Skeletal muscle cell (primary cell): Measurements from ENCODE around the gene PRR13.
"Not testable (repeated sequence)": the region's sequence is repeated elsewhere in the genome, so short reads cannot be mapped to it uniquely, and the experiment has no call there.

Experiments
- DNase-seq: peaks from one replicate; pipeline ENCODE4 v3.0.0-alpha.2; 2010; ENCODE audit warnings: low read depth
- H3K4me3 ChIP-seq: 2 replicates; pipeline ENCODE4 v1.5.1; 2011; ENCODE audit warnings: low read depth, mild to moderate bottlenecking, control low read depth, low read length, moderate library complexity

The PRR13 gene

DNA sequence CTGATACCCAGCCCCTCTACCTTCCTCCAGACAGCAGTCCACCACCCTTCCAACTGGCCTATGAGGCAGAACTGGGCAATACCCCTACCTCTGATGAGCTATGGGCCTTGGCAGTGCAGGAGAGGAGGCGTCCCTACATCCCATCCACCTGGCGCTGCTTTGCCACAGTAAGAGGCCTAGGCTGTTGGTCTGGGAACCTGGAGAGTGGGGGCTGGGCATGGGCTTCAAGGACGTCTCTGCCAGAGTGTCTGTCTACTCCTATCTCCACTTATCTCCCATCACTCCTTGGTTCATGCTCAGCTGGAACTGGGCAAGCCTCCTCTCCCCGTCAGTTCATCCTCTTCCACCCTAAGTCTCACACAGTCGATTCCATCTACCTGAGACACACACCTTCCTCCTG lies 11.4 kb upstream of the PRR13 start:
- no peak for DNase-seq
- no peak overlapping the region for H3K4me3 ChIP-seq

DNA sequence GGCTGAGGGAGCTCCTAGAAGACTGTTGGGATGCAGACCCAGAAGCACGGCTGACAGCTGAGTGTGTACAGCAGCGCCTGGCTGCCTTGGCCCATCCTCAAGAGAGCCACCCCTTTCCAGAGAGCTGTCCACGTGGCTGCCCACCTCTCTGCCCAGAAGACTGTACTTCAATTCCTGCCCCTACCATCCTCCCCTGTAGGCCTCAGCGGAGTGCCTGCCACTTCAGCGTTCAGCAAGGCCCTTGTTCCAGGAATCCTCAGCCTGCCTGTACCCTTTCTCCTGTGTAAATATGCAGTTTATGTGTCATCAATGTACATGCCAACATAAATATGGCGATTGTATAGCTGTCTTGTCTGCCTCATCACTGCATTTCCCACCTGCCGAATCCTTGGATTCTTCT lies 10.3 kb upstream of the PRR13 start:
- H3K4me3 ChIP-seq, result no peak overlapping the region
- peak; percentile 30 for DNase-seq

- DNase-seq, H3K4me3 ChIP-seq: not testable (repeated sequence)
These were observed 6.2 kb upstream of the PRR13 start for GRCh38 chr12:53435326-53435725.

DNA sequence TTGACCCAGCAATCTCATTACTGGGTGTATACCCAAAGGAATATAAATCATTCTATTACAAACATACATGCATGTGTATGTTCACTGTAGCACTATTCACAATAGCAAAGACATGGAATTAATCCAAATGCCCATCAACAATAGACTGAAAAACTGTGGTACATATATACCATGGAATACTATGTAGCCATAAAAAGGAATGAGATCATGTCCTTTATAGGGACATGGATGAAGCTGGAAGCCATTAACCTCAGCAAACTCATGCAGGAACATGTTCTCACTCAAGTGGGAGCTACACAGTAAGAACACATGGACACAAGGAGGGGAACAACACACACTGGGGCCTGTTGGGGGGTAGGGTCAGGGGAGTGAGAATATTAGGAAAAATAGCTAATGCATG lies 2.0 kb upstream of the PRR13 start:
- DNase-seq, H3K4me3 ChIP-seq: not testable (repeated sequence)

DNA sequence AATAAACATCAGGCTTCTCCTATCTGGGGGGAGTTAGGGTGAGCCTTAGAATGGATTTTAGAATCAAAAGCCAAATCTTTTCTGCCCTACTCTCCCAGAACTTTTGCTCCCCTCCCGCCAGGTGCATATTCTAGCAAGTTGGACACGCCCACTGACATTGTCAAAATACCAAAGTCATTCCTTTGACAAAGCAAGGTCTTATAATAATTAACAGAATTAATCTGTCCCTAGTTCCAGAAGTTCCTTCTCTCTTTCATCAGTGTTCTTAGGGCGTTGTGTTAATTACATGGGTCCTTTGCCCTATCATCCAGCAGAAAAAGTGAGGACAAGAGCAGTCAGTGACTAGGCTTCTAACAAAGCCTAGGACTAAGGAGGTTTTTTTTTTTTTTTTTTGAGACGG lies 2.4 kb downstream of the PRR13 start:
- H3K4me3 ChIP-seq, result no peak overlapping the region

GRCh38 chr12:53444593-53445325 lies 3.2 kb downstream of the PRR13 start:
- H3K4me3 ChIP-seq, DNase-seq: not testable (repeated sequence)

More for the DNA sequence above, 2.4 kb downstream of the PRR13 start:
- DNase-seq, result no peak

- DNase-seq, result no peak
- H3K4me3 ChIP-seq, result no peak overlapping the region
These were observed 9.4 kb downstream of the PRR13 start for GRCh38 chr12:53450936-53451335.

DNA sequence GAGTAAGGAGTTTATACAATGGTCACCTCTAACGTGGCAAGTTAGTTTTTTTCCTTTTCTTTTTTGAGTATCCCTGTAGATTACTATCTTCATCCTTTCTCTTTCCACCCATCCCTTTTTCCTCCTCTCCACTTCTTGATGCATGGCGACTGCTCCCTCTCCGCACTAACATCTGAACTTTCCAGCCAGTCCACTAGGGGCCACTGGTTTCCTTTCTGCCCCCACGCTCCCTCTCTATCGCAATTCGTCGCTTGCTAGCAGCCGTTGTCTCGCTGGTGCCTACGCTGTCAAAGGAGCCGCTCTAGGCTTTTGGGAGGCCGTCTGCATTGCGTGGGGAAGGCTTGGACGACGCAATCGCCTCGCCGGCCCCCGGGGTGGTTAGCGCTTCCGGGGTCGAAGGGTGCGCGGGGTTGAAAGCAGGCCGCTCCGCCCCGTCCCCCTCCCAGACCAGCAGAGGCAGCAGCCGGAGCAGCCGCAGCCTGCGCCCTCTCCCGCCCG lies 10.2 kb downstream of the PRR13 start, which contains the start of gene PCBP2:
Gene PCBP2, plus strand, starts transcription at position 442 of the 498 bp plus-strand sequence. CDS start 2,699 bp downstream, outside the sequence.
- peak; percentile 99 for DNase-seq
- H3K4me3 ChIP-seq, result peak within 1 kb of the TSS; percentile 89

DNA sequence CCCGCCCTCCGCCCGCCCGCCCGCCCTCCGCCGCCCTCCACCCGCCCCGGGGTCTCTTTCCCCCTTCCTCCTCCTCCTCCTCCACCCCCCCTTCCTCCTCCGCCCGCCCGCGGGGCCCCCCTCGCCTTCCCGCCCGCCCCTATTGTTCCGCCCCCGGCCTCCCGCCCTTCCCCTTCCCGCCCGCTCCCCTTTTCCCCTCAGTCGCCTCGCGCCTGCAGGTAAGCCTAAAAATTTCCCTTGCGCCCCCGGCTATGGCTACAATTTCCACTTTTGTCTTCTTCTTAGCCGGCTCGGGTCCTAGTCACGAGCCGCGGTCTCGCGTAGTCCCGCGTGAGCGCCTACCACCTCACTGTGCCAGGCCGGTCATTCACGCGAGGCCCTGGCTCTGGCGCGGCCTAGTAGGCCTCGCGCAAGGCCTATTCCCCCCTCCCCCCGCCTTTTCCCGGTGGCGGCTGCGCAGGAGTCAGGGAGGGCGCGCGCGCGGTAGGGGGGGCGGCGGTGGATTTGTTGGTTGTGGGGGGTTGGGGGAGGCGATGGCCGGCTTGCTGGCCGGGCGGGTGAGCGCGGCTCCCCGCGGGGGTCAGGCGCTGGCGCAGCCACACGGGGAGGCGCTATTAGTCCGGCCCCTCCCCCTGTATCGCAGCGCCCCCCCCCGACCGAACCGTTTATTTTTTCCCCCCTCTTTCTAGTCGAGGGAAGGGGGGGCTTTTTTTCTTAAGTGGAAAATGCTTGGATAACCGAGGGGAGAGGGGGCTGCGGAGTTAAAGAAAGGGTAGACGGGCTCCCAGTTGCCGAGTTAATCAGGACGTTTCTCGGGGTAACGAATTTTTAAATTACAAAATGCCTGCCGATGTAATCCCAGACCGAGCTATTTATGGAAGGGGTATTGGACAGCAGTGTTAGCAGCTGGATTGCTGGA lies 10.9 kb downstream of the PRR13 start:
- DNase-seq, result peak; percentile 49
- H3K4me3 ChIP-seq, result peak overlapping the region; percentile 89

DNA sequence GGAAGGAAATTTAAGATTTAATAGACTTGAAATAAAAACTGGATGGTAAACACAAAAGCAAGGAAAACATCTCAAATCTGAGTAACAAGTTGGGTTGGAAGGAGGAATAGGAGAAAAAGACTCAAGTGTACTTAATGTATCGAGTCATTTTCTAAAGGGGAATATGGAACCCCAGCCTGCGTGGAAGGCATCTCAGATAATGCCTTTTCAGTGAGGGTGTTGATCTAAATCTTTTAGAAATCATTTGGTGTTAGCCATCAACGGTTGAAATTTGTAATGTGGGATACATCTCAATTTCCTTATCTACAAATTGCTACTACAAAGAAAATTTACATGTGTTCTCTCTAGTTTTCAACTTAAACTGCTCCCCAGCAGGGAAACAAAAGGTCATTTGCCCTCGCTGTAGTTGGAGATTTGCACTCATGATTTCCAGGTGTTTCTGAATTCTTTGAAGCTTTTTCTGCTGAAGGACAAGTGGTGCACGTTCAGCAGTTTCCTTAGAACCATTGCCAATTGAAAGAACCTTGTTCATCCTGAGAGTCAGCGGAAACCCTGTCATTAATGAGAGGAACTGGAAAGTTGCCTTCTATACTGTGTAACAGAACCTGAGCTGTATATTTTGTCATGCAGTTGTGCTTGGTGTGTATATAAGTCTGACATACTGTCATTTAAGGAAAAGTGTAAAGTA lies 12.6 kb downstream of the PRR13 start:
- H3K4me3 ChIP-seq, result peak overlapping the region; percentile 89
- DNase-seq, result no peak

- no peak overlapping the region for H3K4me3 ChIP-seq
- DNase-seq, result no peak
These were observed 13.2 kb downstream of the PRR13 start for GRCh38 chr12:53454707-53455106.

- no peak overlapping the region for H3K4me3 ChIP-seq
- DNase-seq, result no peak
These were observed 15.3 kb downstream of the PRR13 start for GRCh38 chr12:53456654-53457366.

DNA sequence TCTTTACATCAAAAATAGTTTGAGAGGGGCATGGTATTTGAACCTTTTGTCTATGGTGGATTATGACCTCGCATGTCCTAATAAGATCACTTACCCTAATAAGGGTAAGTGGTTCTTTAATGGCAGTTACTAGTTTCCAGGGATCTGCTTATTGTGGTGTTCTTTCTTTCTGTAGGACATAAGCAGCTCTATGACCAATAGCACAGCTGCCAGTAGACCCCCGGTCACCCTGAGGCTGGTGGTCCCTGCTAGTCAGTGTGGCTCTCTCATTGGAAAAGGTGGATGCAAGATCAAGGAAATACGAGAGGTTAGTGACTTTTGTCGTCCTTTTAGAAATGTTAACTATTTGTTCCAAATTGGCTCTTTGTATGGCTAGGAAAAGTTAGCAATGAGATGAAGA lies 17.6 kb downstream of the PRR13 start:
- H3K4me3 ChIP-seq, result no peak overlapping the region
- no peak for DNase-seq

DNA sequence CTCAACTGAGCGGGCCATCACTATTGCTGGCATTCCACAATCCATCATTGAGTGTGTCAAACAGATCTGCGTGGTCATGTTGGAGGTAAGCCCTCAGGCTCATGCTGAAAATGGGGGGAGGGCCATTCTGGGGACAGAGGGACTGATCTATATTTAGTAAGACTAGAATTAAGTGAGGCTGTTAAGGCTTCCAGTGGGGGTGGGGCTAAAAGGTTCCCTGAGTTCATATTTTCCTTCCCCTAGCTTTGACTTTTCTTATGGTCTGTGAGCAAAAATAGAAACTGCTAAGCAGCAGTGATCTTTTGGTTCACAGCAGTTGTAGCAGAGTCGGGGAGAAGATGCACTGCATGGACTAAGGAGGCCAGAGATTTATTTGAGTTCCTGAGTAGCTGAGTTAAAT lies 19.5 kb downstream of the PRR13 start:
- H3K4me3 ChIP-seq, result no peak overlapping the region
- DNase-seq, result no peak

DNA sequence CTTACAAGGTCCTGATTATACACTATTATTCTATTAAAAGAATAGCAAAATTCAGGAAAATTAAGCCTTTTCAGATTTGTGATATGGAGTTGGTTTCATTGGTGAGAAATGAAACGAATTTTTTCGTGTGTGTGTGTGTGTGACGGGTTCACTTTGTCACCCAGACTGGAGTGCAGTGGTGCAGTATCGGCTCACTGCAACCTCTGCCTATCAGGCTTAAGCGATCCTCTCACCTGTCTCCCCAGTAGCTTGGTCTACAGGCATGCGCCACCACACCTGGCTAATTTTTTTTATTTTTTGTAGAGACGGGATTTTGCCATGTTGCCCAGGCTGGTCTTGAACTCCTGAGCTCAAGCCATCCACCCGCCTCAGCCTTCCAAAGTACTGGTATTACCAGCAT lies 20.1 kb downstream of the PRR13 start:
- no peak for DNase-seq

GRCh38 chr12:53462935-53463334 lies 21.4 kb downstream of the PRR13 start:
- no peak for DNase-seq
- H3K4me3 ChIP-seq, result no peak overlapping the region

More for the DNA sequence above, 20.1 kb downstream of the PRR13 start:
- no peak overlapping the region for H3K4me3 ChIP-seq

GRCh38 chr12:53463802-53464560 lies 22.4 kb downstream of the PRR13 start:
- no peak overlapping the region for H3K4me3 ChIP-seq
- DNase-seq, result no peak

DNA sequence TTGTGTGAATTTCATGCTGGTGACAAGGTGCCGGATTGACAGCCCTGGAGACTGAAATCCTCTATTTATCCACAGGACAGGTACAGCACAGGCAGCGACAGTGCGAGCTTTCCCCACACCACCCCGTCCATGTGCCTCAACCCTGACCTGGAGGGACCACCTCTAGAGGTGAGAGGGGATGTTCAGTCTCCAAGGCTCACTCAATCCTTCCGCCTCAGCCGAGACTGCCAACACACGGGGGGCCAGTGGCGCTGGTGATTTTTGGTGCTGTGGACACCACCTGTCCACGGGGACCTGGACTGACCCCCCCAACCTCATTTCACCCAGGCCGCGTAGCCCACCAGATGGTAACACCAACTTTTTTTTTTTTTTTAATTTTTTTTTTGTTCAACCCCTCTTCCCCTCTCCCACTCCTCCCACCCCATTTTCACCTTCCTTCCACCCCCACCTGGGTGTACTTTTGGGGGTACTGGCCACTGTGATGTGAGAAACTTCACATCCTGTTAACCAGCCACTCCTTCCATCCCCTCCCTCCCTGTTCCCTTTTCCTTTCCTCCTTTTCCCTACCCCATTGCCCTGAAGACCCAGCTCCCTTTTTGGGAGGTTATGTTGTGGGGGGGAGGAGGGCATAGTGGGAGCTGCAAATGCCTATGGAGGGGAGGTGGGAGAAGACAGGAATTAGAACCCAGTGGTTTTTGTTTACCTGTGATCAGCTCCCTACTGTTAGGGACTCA lies 23.3 kb downstream of the PRR13 start:
- no peak overlapping the region for H3K4me3 ChIP-seq
- DNase-seq, result no peak
